Ishikawa (cell line): ENCODE measurements around the gene MED31.

ENCODE experiments used
- CEBPB ChIP-seq: IDR thresholded peaks from 2 replicates; pipeline ENCODE4 v1.6.1; 2012
- CREB1 ChIP-seq: IDR thresholded peaks from 2 replicates; pipeline ENCODE4 v1.6.1; 2012; ENCODE audit warnings: low read depth
- EGR1 ChIP-seq: IDR thresholded peaks from 2 replicates; pipeline ENCODE4 v1.6.1; 2012
- EP300 ChIP-seq: IDR thresholded peaks from 2 replicates; pipeline ENCODE4 v1.6.1; 2012; ENCODE audit warnings: borderline replicate concordance
- FOXM1 ChIP-seq: IDR thresholded peaks from 2 replicates; pipeline ENCODE4 v1.6.1; 2012; ENCODE audit warnings: low read depth, borderline replicate concordance
- MAX ChIP-seq: IDR thresholded peaks from 2 replicates; pipeline ENCODE4 v1.6.1; 2012
- NFIC ChIP-seq: IDR thresholded peaks from 2 replicates; pipeline ENCODE4 v1.6.1; 2012
- RAD21 ChIP-seq: IDR thresholded peaks from 2 replicates; pipeline ENCODE4 v1.6.1; 2012; ENCODE audit warnings: low read depth
- REST ChIP-seq: IDR thresholded peaks from 2 replicates; pipeline ENCODE4 v1.6.1; 2012; ENCODE audit warnings: low read depth, mild to moderate bottlenecking
- TAF1 ChIP-seq: IDR thresholded peaks from 2 replicates; pipeline ENCODE4 v1.6.1; 2012; ENCODE audit warnings: low read depth, mild to moderate bottlenecking
- TCF12 ChIP-seq: IDR thresholded peaks from 2 replicates; pipeline ENCODE4 v1.6.1; 2012; ENCODE audit warnings: low read depth
- TEAD4 ChIP-seq: IDR thresholded peaks from 2 replicates; pipeline ENCODE4 v1.6.1; 2012
- USF1 ChIP-seq: IDR thresholded peaks from 2 replicates; pipeline ENCODE4 v1.6.1; 2012
- YY1 ChIP-seq: IDR thresholded peaks from 2 replicates; pipeline ENCODE4 v1.6.1; 2012; ENCODE audit warnings: low read depth
- ZBTB7A ChIP-seq: IDR thresholded peaks from 2 replicates; pipeline ENCODE4 v1.6.1; 2012; ENCODE audit warnings: low read depth

The MED31 gene

GRCh38 chr17:6632530-6632929 lies 18.9 kb downstream of the MED31 start:
- TF ChIP-seq TAF1, result no peak
- no peak for TF ChIP-seq YY1
- no peak for TF ChIP-seq TCF12
- no peak for TF ChIP-seq USF1
- TF ChIP-seq MAX, result no peak
- no peak for TF ChIP-seq REST
- TF ChIP-seq EGR1, result no peak
- TF ChIP-seq CEBPB, result no peak
- no peak for TF ChIP-seq TEAD4
- no peak for TF ChIP-seq EP300
- no peak for TF ChIP-seq RAD21
- TF ChIP-seq ZBTB7A, result no peak
- no peak for TF ChIP-seq FOXM1
- no peak for TF ChIP-seq NFIC
- TF ChIP-seq CREB1, result no peak

- TF ChIP-seq TEAD4, result no peak
Observed at GRCh38 chr17:6630390-6630789, 21.0 kb downstream of the MED31 start.

- no peak for TF ChIP-seq RAD21
- TF ChIP-seq YY1, result no peak
- no peak for TF ChIP-seq REST
- TF ChIP-seq TEAD4, result no peak
- no peak for TF ChIP-seq EGR1
- TF ChIP-seq ZBTB7A, result no peak
- no peak for TF ChIP-seq CEBPB
- TF ChIP-seq USF1, result no peak
- no peak for TF ChIP-seq CREB1
- no peak for TF ChIP-seq NFIC
- no peak for TF ChIP-seq EP300
- no peak for TF ChIP-seq TCF12
Observed at GRCh38 chr17:6627019-6627418, 24.4 kb downstream of the MED31 start.

- no peak for TF ChIP-seq FOXM1
- TF ChIP-seq TCF12, result no peak
- TF ChIP-seq CREB1, result no peak
- no peak for TF ChIP-seq USF1
- no peak for TF ChIP-seq TEAD4
- no peak for TF ChIP-seq REST
- no peak for TF ChIP-seq ZBTB7A
- no peak for TF ChIP-seq EGR1
- no peak for TF ChIP-seq CEBPB
- TF ChIP-seq EP300, result no peak
- TF ChIP-seq MAX, result no peak
Observed at GRCh38 chr17:6626616-6627015, 24.8 kb downstream of the MED31 start.

GRCh38 chr17:6623941-6624340 lies 27.5 kb downstream of the MED31 start:
- no peak for TF ChIP-seq NFIC
